AG20443 (cell line): ENCODE measurements around the gene TMEM132C.

Source experiments
- DNase-seq: peaks from one replicate; pipeline ENCODE4 v3.0.0; 2012; ENCODE audit warnings: low spot score, mixed read lengths

TMEM132C gene

DNA sequence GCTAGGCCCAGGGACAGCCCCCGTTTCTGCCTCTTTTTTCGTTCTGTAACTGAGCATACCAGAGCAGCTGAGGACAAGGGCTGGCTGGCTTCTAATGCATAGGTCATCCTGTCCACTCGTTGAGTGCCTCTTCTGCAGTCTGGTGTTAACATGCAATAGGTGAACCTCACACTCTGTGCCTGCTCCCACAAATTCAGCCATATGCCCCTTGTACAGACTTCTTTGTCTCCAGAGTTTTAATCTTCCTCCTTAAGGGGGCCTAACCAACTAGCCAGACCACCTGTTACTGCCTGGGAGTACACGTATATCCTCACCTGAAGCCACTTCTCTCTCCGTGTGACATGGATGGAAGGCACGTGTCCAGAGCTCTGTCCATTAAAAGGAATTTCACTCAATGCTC is 445.7 kb downstream of the TMEM132C start:
- no peak for DNase-seq

- no peak for DNase-seq
These were observed 448.5 kb downstream of the TMEM132C start for GRCh38 chr12:128715485-128715884.

- no peak for DNase-seq
These were observed 457.6 kb downstream of the TMEM132C start for GRCh38 chr12:128724468-128725046.

GRCh38 chr12:128726886-128727285 is 459.9 kb downstream of the TMEM132C start:
- no peak for DNase-seq

DNA sequence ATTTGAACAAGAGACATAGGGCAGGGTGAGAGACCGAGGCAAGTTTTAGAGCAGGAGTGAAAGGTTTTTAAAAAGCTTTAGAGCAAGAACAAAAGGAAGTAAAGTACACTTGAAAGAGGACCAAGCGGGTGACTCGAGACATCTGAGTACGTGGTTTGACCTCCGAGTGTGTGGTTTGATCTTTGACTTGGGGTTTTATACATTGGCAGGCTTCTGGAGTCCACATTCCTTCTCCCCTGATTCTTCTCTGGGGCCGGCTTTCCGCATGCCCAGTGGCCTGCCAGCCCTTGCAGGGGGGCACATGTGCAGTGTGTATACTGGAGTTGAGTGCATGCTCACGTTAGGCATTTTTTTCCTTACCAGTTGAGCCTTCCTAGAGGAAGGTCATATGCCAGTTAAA is 460.5 kb downstream of the TMEM132C start:
- no peak for DNase-seq

GRCh38 chr12:128727999-128728398 is 461.0 kb downstream of the TMEM132C start:
- no peak for DNase-seq

GRCh38 chr12:128729628-128730121 is 462.7 kb downstream of the TMEM132C start:
- DNase-seq = no peak

DNA sequence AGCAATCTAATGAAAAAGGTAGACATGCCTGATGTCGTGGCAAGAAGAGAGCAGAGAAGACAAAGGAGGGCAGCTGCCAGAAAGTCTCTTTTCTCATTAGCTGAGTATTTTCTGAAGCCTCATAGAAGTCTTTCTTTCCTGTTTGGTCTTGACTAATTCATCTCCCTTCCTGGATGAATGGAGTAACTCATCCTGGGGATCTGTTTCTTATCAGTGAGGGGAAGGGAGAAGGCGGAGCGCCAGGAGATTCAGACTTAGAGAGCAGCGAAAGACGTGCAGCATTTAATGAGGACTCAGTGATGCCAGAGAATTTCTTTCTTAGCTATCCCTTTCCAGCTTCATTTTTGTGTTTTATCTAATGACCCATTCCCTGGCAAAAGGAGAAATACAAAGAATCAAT is 467.4 kb downstream of the TMEM132C start:
- no peak for DNase-seq

DNA sequence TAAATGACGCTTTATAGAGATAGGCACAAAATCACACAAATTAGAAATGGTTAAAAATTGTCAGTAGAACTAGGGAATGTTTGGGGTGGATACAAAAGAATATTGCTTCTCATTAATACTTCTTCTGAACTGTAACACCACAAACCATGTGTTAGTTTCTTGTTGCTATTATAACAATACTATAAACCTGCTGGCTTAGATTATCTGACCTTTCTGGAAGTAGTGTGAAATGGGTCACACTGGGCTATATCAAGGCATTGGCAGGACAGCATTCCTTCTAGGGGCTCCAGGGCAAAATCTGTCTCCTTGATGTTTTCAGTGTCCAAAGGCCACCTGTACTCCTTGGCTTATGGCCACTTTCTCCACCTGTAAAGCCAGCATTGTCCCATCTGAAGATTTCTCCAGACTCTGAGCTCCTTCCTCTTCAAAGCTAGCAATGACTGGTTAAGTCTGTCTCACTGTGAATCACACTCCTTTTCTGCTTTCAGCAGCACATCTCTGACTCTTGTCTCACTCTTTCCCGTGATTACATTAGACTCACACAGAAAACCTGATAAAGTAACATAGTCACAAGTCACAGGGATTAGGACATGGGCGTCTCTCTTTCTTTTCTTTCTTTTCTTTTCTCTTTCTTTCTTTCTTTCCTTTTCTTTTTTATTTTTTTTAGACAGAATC is 470.5 kb downstream of the TMEM132C start:
- DNase-seq = no peak

DNA sequence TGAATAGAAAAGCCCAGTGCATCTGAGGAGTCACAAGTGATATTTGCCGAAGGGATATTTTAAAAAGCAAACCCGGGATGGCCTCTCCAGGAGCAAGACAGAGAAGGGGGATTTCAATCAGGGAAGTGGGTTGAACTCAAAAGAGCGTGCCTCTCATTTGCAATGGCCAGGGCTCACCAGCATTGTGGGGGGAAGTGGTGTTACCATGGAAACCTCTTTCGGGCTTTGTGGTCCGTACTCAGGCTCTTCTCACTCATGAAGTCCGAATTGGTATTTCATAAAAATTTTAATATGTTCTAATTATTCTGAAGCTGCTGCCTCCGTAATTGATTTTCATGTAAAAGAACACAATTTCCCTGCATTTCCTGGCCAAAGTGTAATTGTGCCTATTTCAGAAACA is 476.9 kb downstream of the TMEM132C start:
- DNase-seq = no peak

DNA sequence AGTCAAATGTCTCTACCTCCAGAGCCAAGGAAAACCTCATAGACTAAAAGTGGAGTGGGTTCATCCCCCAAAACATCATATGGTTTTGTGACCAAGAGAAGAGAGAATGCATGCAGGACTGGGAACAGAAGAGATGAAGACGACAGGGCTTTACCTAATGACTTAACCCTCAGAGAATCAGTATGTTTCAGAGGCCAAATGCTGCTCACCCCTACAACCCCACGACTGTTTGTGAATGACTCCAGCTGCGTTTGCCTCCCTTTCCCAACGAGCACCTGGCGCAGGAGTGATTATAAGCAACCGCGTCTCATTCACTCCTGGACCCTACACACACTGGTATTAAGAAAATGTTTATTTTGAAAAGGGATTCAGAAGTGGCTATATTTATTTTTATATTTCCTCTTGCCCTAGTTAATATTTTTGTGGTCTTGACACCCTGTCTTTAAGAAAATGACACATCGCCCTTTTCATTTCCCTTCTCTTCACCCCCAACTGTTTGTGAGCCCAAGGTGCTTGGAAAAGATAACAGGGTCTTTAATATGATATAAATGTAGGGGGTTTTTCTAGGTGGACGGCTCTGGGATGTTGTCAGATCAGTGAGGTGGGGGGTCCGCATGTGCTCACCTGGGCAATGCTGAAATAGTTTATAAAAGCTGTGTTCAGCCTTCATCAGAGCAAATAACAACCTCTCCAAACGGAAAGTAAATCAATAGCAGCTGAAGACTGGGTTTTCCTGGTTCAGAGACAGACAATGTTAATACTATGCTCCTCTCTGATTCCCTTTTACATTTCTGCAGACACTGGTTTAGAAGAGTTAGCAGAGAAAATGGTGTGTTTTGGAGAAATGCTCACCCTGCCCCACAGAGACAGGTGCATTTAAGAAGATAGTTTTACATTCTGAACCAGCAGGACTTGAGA is 479.1 kb downstream of the TMEM132C start:
- DNase-seq = no peak

DNA sequence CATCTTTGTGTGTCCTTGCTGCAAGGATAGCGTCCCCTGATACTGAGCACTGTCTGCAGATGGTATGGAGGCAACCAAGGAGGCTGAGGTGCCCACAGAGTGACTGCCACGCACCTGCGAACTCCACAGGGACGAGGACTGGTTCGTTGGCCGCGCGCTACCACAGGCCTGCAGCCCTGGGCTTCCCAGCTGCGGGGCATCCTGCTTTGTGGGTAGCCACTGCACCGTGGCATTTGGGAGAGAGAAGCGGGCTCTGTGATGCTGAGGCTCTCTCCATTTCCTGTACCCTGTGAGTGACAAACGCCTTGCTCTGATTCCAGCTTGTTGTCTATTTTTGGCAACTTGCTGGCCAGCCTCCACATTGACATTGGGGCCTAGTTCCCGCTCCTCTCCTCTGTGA is 480.5 kb downstream of the TMEM132C start:
- DNase-seq = no peak

DNA sequence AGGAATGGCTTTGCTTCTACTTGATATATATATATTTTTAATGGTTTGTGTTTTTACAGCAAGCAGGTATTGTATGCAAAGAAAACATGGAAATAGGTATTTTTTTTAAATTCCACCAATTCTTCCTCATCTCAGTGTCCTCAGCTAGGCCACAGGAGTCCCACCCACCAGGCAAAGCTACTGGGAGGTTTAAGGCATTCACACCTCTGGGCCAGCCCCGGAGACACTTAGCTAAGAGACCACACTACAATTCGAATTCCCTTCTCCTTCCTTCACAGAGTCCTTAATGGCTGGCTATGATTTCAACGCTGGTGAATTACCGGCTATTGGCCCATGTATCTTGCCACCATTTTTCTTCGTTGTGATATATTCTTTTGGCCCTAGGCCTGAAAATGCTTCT is 485.4 kb downstream of the TMEM132C start:
- DNase-seq = no peak

DNA sequence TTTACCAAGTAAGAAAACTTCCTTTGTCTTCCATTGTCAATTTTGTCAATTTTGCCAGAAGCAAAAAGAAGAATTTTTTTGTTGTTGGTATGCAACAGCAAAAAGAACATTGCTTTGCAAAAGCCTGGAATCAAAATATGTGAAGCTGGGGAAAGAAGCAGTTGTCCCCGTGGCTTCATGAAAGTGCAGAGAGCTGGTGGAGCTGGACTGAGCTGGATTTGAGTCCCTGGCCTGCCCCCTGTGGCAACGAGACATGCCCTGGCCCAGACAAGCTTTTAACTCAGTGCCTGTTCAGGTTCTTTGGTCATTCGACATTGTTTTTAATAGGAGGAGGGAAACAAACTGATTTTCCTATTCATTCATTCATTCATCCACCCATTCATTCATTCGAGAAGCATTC is 486.5 kb downstream of the TMEM132C start:
- no peak for DNase-seq

DNA sequence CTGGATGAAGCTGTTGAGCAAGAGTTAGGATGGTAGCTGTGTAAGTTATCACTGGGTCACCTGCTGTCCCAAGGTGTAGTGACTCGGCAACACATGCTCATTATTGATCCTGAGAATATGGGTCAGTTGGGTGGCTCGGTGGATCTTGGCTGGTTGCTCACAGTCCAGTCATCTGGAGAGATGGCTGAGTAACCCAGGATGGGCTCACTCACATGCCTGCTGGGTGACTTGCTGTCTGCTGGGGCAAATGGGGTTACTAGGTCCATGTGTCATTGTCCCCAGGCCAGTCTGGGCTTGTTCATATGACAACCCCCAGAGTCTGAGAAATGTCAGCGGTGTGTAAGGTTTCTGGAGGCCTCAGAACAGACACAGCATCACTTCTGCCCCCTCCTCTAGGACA is 487.3 kb downstream of the TMEM132C start:
- DNase-seq = no peak

DNA sequence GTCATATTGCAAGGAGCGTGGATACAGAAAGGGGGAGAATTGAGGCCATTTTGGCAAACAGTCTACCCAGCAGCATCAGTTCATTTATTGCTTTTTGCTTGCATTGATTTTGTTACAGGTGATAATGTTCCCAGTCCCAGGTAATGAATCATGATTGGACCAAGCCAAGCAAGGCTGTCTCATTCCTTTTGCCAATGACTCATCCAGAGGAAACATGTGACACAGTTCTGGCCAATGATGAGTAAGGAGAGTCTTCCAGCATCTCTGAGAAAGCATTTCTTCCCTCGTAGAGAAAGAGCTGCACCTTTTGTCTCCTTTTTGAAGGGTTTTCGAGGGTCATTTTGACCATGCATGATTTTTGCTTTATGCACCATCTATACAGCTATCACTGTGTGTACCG is 488.6 kb downstream of the TMEM132C start:
- DNase-seq = no peak
